GM23338 (cell line): Measurements from ENCODE around the gene OAT.

ENCODE experiments used
- CREB1 ChIP-seq: fragments of 250-450 bp; sonication (Bioruptor Pico); IDR thresholded peaks from 2 replicates; pipeline ENCODE4 v1.5.0; 2020; ENCODE audit warnings: low read depth, mild to moderate bottlenecking, moderate library complexity
- EZH2 ChIP-seq: fragments of 200-600 bp; sonication (generic); IDR thresholded peaks from one replicate; pipeline ENCODE4 v1.8.0; 2017; ENCODE audit warnings: antibody characterized with exemption, mild to moderate bottlenecking, low read depth; ENCODE audit not compliant: unreplicated experiment
- EZH2phosphoT487 ChIP-seq: fragments of 200-600 bp; sonication (generic); IDR thresholded peaks from one replicate; pipeline ENCODE4 v1.8.1; 2018; ENCODE audit warnings: antibody characterized with exemption; ENCODE audit not compliant: unreplicated experiment
- JUNB ChIP-seq: IDR thresholded peaks from one replicate; pipeline ENCODE4 v1.6.1; 2016; ENCODE audit warnings: antibody characterized with exemption; ENCODE audit not compliant: unreplicated experiment
- NANOG ChIP-seq: IDR thresholded peaks from 2 replicates; pipeline ENCODE4 v1.6.1; 2016; ENCODE audit warnings: antibody characterized with exemption, borderline replicate concordance
- POLR2AphosphoS5 ChIP-seq: IDR thresholded peaks from 2 replicates; pipeline ENCODE4 v1.6.1; 2016; ENCODE audit warnings: antibody characterized with exemption, low read depth
- STAT1 ChIP-seq: IDR thresholded peaks from one replicate; pipeline ENCODE4 v1.6.1; 2016; ENCODE audit warnings: antibody characterized with exemption; ENCODE audit not compliant: unreplicated experiment
- ZNF114 ChIP-seq: fragments of 250-450 bp; sonication (Bioruptor Pico); IDR thresholded peaks from 2 replicates; pipeline ENCODE4 v1.5.0; 2020; ENCODE audit warnings: mild to moderate bottlenecking, moderate library complexity
- ZNF331 ChIP-seq: fragments of 250-450 bp; sonication (Bioruptor Pico); IDR thresholded peaks from 2 replicates; pipeline ENCODE4 v1.5.0; 2020; ENCODE audit warnings: low read depth, mild to moderate bottlenecking, moderate library complexity
- TF ChIP-seq, protein P1 (sequence below), 2 experiments: fragments of 200-600 bp in 1 of 2; sonication (generic) in 1 of 2; conservative IDR thresholded peaks; 2 replicates each; pipeline versions ENCODE4 v1.5.1 to v1.6.1; 2016 to 2017; ENCODE audit warnings: antibody characterized with exemption in 2 of 2, low read depth in 2 of 2, mild to moderate bottlenecking in 2 of 2, moderate library complexity in 1 of 2
- TF ChIP-seq, protein P2 (sequence below): IDR thresholded peaks from one replicate; pipeline ENCODE4 v1.6.1; 2018; ENCODE audit warnings: antibody characterized with exemption; ENCODE audit not compliant: unreplicated experiment
- TF ChIP-seq, protein P3 (sequence below): IDR thresholded peaks from 2 replicates; pipeline ENCODE4 v1.6.1; 2016; ENCODE audit warnings: antibody characterized with exemption
- TF ChIP-seq, protein P4 (sequence below): fragments of 250-450 bp; sonication (Bioruptor Pico); IDR thresholded peaks from 2 replicates; pipeline ENCODE4 v1.5.0; 2020; ENCODE audit warnings: mild to moderate bottlenecking, moderate library complexity

DNA sequence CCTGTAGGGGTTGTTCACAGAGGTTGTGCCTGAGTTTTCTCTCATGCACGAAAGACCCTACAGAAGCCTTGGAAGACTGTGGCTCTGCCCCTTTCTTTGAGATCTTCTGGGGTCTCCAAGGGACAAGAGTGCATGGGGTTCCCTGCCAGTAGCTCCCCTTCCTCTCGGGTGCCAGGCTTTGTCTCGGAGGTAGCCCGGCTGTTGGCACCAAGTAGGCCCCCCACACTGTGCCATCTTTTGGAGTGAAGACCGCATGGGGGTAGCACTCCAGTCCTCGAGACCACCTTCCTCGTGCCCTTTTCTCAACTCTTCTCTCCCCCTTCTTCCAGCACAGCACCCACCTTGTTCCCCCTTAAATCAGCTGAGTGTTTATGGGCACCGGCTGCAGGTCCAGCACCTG is 41.6 kb downstream of the OAT start:
- TF ChIP-seq POLR2AphosphoS5 (no peak), ZNF114 (CRISPR knock-in tag) (no peak), EZH2phosphoT487 (no peak), CREB1 (CRISPR knock-in tag) (no peak), EZH2 (no peak), JUNB (no peak), NANOG (no peak), ZNF331 (CRISPR knock-in tag) (no peak), STAT1 (no peak)
- TF ChIP-seq, protein P1, sequence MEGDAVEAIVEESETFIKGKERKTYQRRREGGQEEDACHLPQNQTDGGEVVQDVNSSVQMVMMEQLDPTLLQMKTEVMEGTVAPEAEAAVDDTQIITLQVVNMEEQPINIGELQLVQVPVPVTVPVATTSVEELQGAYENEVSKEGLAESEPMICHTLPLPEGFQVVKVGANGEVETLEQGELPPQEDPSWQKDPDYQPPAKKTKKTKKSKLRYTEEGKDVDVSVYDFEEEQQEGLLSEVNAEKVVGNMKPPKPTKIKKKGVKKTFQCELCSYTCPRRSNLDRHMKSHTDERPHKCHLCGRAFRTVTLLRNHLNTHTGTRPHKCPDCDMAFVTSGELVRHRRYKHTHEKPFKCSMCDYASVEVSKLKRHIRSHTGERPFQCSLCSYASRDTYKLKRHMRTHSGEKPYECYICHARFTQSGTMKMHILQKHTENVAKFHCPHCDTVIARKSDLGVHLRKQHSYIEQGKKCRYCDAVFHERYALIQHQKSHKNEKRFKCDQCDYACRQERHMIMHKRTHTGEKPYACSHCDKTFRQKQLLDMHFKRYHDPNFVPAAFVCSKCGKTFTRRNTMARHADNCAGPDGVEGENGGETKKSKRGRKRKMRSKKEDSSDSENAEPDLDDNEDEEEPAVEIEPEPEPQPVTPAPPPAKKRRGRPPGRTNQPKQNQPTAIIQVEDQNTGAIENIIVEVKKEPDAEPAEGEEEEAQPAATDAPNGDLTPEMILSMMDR (conservative IDR thresholded peaks at IDR 0.05; ENCODE audit: low read depth in 2 of 2), result no peak
- TF ChIP-seq, protein P2, sequence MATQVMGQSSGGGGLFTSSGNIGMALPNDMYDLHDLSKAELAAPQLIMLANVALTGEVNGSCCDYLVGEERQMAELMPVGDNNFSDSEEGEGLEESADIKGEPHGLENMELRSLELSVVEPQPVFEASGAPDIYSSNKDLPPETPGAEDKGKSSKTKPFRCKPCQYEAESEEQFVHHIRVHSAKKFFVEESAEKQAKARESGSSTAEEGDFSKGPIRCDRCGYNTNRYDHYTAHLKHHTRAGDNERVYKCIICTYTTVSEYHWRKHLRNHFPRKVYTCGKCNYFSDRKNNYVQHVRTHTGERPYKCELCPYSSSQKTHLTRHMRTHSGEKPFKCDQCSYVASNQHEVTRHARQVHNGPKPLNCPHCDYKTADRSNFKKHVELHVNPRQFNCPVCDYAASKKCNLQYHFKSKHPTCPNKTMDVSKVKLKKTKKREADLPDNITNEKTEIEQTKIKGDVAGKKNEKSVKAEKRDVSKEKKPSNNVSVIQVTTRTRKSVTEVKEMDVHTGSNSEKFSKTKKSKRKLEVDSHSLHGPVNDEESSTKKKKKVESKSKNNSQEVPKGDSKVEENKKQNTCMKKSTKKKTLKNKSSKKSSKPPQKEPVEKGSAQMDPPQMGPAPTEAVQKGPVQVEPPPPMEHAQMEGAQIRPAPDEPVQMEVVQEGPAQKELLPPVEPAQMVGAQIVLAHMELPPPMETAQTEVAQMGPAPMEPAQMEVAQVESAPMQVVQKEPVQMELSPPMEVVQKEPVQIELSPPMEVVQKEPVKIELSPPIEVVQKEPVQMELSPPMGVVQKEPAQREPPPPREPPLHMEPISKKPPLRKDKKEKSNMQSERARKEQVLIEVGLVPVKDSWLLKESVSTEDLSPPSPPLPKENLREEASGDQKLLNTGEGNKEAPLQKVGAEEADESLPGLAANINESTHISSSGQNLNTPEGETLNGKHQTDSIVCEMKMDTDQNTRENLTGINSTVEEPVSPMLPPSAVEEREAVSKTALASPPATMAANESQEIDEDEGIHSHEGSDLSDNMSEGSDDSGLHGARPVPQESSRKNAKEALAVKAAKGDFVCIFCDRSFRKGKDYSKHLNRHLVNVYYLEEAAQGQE, result no peak
- TF ChIP-seq, protein P3, sequence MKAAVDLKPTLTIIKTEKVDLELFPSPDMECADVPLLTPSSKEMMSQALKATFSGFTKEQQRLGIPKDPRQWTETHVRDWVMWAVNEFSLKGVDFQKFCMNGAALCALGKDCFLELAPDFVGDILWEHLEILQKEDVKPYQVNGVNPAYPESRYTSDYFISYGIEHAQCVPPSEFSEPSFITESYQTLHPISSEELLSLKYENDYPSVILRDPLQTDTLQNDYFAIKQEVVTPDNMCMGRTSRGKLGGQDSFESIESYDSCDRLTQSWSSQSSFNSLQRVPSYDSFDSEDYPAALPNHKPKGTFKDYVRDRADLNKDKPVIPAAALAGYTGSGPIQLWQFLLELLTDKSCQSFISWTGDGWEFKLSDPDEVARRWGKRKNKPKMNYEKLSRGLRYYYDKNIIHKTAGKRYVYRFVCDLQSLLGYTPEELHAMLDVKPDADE, result no peak
- TF ChIP-seq, protein P4, sequence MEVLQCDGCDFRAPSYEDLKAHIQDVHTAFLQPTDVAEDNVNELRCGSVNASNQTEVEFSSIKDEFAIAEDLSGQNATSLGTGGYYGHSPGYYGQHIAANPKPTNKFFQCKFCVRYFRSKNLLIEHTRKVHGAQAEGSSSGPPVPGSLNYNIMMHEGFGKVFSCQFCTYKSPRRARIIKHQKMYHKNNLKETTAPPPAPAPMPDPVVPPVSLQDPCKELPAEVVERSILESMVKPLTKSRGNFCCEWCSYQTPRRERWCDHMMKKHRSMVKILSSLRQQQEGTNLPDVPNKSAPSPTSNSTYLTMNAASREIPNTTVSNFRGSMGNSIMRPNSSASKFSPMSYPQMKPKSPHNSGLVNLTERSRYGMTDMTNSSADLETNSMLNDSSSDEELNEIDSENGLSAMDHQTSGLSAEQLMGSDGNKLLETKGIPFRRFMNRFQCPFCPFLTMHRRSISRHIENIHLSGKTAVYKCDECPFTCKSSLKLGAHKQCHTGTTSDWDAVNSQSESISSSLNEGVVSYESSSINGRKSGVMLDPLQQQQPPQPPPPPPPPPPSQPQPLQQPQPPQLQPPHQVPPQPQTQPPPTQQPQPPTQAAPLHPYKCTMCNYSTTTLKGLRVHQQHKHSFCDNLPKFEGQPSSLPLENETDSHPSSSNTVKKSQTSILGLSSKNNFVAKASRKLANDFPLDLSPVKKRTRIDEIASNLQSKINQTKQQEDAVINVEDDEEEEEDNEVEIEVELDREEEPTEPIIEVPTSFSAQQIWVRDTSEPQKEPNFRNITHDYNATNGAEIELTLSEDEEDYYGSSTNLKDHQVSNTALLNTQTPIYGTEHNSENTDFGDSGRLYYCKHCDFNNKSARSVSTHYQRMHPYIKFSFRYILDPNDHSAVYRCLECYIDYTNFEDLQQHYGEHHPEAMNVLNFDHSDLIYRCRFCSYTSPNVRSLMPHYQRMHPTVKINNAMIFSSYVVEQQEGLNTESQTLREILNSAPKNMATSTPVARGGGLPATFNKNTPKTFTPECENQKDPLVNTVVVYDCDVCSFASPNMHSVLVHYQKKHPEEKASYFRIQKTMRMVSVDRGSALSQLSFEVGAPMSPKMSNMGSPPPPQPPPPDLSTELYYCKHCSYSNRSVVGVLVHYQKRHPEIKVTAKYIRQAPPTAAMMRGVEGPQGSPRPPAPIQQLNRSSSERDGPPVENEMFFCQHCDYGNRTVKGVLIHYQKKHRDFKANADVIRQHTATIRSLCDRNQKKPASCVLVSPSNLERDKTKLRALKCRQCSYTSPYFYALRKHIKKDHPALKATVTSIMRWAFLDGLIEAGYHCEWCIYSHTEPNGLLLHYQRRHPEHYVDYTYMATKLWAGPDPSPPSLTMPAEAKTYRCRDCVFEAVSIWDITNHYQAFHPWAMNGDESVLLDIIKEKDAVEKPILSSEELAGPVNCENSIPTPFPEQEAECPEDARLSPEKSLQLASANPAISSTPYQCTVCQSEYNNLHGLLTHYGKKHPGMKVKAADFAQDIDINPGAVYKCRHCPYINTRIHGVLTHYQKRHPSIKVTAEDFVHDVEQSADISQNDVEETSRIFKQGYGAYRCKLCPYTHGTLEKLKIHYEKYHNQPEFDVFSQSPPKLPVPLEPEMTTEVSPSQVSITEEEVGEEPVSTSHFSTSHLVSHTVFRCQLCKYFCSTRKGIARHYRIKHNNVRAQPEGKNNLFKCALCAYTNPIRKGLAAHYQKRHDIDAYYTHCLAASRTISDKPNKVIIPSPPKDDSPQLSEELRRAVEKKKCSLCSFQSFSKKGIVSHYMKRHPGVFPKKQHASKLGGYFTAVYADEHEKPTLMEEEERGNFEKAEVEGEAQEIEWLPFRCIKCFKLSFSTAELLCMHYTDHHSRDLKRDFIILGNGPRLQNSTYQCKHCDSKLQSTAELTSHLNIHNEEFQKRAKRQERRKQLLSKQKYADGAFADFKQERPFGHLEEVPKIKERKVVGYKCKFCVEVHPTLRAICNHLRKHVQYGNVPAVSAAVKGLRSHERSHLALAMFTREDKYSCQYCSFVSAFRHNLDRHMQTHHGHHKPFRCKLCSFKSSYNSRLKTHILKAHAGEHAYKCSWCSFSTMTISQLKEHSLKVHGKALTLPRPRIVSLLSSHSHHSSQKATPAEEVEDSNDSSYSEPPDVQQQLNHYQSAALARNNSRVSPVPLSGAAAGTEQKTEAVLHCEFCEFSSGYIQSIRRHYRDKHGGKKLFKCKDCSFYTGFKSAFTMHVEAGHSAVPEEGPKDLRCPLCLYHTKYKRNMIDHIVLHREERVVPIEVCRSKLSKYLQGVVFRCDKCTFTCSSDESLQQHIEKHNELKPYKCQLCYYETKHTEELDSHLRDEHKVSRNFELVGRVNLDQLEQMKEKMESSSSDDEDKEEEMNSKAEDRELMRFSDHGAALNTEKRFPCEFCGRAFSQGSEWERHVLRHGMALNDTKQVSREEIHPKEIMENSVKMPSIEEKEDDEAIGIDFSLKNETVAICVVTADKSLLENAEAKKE (CRISPR knock-in tag), result no peak
